ENCODE measurements around the gene TRIM39. TPM values are rescaled to one million over a fixed set of nuclear protein-coding genes. Genes with fewer than 3 reads are reported as not detected.

Gene TRIM39
- total RNA-seq, 2 donors from 2014 or later, result 9.2 to 12.2 TPM

- DNase-seq (ENCODE audit: low spot score), result no peak
- Histone ChIP-seq H3K4me3 (no peak overlapping the region), H3K27ac (no peak overlapping the region), H3K4me1 (no peaks in the 10 kb centered on the region), H3K27me3 (no peaks in the 10 kb centered on the region), H3K36me3 (no peaks in the 10 kb centered on the region), H3K9me3 (no peaks in the 10 kb centered on the region)
- TF ChIP-seq CTCF (IDR thresholded peaks at IDR 0.05), result no peak
These were observed 51.7 kb downstream of the TRIM39 start for GRCh38 chr6:30378290-30378937.

- TF ChIP-seq CTCF (IDR thresholded peaks at IDR 0.05), result no peak
- no peak for DNase-seq (ENCODE audit: low spot score)
- Histone ChIP-seq H3K36me3 (no peaks in the 10 kb centered on the region), H3K4me1 (no peaks in the 10 kb centered on the region), H3K4me3 (no peak overlapping the region), H3K27me3 (no peaks in the 10 kb centered on the region), H3K9me3 (no peaks in the 10 kb centered on the region), H3K27ac (no peak overlapping the region)
These were observed 53.7 kb downstream of the TRIM39 start for GRCh38 chr6:30380464-30380863.

GRCh38 chr6:30386166-30386565 lies 59.4 kb downstream of the TRIM39 start:
- H3K27me3 ChIP-seq, result no peaks in the 10 kb centered on the region
- H3K27ac ChIP-seq, result no peak overlapping the region
- no peaks in the 10 kb centered on the region for H3K9me3 ChIP-seq
- no peak for TF ChIP-seq CTCF (IDR thresholded peaks at IDR 0.05)
- H3K4me1 ChIP-seq, result no peaks in the 10 kb centered on the region
- DNase-seq (ENCODE audit: low spot score), result no peak
- H3K36me3 ChIP-seq, result no peaks in the 10 kb centered on the region
- H3K4me3 ChIP-seq, result no peak overlapping the region

GRCh38 chr6:30391240-30391639 lies 64.5 kb downstream of the TRIM39 start:
- no peak for DNase-seq (ENCODE audit: low spot score)
- H3K27me3 ChIP-seq, result no peaks in the 10 kb centered on the region

More at GRCh38 chr6:30391240-30391639, 64.5 kb downstream of the TRIM39 start:
- H3K9me3 ChIP-seq, result no peaks in the 10 kb centered on the region
- no peaks in the 10 kb centered on the region for H3K4me1 ChIP-seq
- H3K36me3 ChIP-seq, result no peaks in the 10 kb centered on the region
- H3K4me3 ChIP-seq, result no peak overlapping the region
- TF ChIP-seq CTCF (IDR thresholded peaks at IDR 0.05), result no peak
- H3K27ac ChIP-seq, result no peak overlapping the region

Other genes with a start within 250 kb of the TRIM39 start
- gene TRIM31, start 213.8 kb upstream of the TRIM39 start, total RNA-seq, result not detected
- not detected for gene TRIM40, start 190.8 kb upstream of the TRIM39 start, total RNA-seq
- gene TRIM10, start 165.7 kb upstream of the TRIM39 start, total RNA-seq, result not detected
- not detected for gene TRIM15, start 163.4 kb upstream of the TRIM39 start, total RNA-seq
- gene TRIM26, start 113.5 kb upstream of the TRIM39 start, total RNA-seq, result 10 to 100 TPM; 20.0 to 27.8 TPM
- 10 to 100 TPM; 46.6 to 54.1 TPM for gene RPP21, start 18.2 kb downstream of the TRIM39 start, total RNA-seq
- 100 to 1,000 TPM; 216 to 400 TPM for gene HLA-E, start 162.6 kb downstream of the TRIM39 start, total RNA-seq
- 10 to 100 TPM in 1 of 2 donors, 1 to 10 TPM in 1; 7.9 to 16.4 TPM for gene GNL1, start 229.6 kb downstream of the TRIM39 start, total RNA-seq
- 1 to 10 TPM; 2.3 to 3.7 TPM for gene PRR3, start 230.4 kb downstream of the TRIM39 start, total RNA-seq
- gene ABCF1, start 244.5 kb downstream of the TRIM39 start, total RNA-seq, result 10 to 100 TPM; 33.9 to 41.3 TPM

Measured in right atrium auricular region (tissue), 2 donors.